Choroid plexus epithelial cell (primary cell): ENCODE measurements around the gene ACSL5.
A peak's percentile ranks its signal among the peaks of the same experiment; 100 is the strongest.
"Not testable (repeated sequence)": the region's sequence is repeated elsewhere in the genome, so short reads cannot be mapped to it uniquely, and the experiment has no call there.

Experiments used
- DNase-seq: peaks from one replicate; pipeline ENCODE4 v3.0.0-alpha.2; 2010; ENCODE audit warnings: low read depth
- H3K4me3 ChIP-seq: 2 replicates; pipeline ENCODE4 v1.5.1; 2011; ENCODE audit warnings: low read depth, mild to moderate bottlenecking, control low read depth, low read length, moderate library complexity
- CTCF ChIP-seq: conservative IDR thresholded peaks from 2 replicates; pipeline ENCODE4 v1.5.1; 2011; ENCODE audit warnings: low read depth, mild to moderate bottlenecking, control low read depth, inconsistent platforms, low read length, moderate library complexity

The ACSL5 gene

GRCh38 chr10:112375721-112376395 is 1.9 kb downstream of the ACSL5 start:
- TF ChIP-seq CTCF = no peak
- peak overlapping the region; percentile 49 for H3K4me3 ChIP-seq
- DNase-seq = peak; percentile 63

GRCh38 chr10:112376396-112376790 is 2.5 kb downstream of the ACSL5 start:
- no peak for DNase-seq
- peak overlapping the region; percentile 49 for H3K4me3 ChIP-seq

GRCh38 chr10:112377116-112377515 is 3.2 kb downstream of the ACSL5 start:
- not testable (repeated sequence) for DNase-seq, H3K4me3 ChIP-seq

More at GRCh38 chr10:112376396-112376790, 2.5 kb downstream of the ACSL5 start:
- no peak for TF ChIP-seq CTCF

- no peak overlapping the region for H3K4me3 ChIP-seq
- no peak for TF ChIP-seq CTCF
- DNase-seq = no peak
Observed at GRCh38 chr10:112379635-112380296, 5.8 kb downstream of the ACSL5 start.

GRCh38 chr10:112382515-112383235 is 8.8 kb downstream of the ACSL5 start:
- no peak for TF ChIP-seq CTCF
- no peak overlapping the region for H3K4me3 ChIP-seq
- DNase-seq = no peak

- no peak overlapping the region for H3K4me3 ChIP-seq
- DNase-seq = peak; percentile 75
- TF ChIP-seq CTCF = no peak
Observed at GRCh38 chr10:112383325-112383724, 9.4 kb downstream of the ACSL5 start.

- TF ChIP-seq CTCF = no peak
- H3K4me3 ChIP-seq = no peak overlapping the region
- DNase-seq = no peak
Observed at GRCh38 chr10:112384141-112384540, 10.2 kb downstream of the ACSL5 start.
